Globus pallidus (tissue), 1 donor: ENCODE results near the gene JAG1.
A peak's percentile ranks its signal among the peaks of the same experiment; 100 is the strongest.

ENCODE experiments used
- DNase-seq: peaks from one replicate; pipeline ENCODE4 v3.0.0-alpha.2; 2015; ENCODE audit warnings: low spot score

The JAG1 gene

DNA sequence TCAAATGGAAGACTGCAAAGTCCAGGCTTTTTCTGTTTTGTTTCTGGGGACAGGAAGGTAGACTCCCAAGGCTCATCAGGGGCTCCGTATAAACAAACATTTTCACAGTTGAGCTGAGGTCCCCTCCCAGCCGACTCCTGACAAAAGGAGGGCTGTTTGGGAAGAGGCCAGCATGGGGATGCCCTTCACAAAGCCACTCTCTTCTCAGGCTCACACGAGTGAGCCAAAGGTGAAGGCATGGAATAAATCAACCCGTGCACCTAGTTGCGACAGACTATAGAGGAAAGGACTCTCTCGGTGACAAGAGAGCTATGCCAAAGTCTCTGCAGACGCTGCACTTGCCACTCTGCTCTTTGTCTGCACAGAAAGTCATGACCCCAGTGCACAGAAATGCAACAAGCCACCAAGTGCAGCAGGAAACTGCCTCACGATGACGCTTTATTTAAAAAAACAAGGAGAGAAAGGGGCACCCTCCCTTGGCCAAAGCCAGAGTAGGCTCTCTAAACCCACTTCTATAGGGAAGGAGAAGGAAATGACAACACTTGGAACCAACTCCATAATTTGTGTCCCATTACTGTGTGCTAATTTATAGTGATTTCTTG, 21.0 kb downstream of the JAG1 start:
- DNase-seq = no peak

GRCh38 chr20:10652185-10652584, 21.6 kb downstream of the JAG1 start:
- DNase-seq = no peak

GRCh38 chr20:10651227-10651990, 22.4 kb downstream of the JAG1 start:
- no peak for DNase-seq

GRCh38 chr20:10649797-10650160, 24.0 kb downstream of the JAG1 start:
- no peak for DNase-seq

- DNase-seq = no peak
These were observed 24.6 kb downstream of the JAG1 start for GRCh38 chr20:10649080-10649796.

- DNase-seq = no peak
These were observed 25.1 kb downstream of the JAG1 start for GRCh38 chr20:10648651-10649050.

DNA sequence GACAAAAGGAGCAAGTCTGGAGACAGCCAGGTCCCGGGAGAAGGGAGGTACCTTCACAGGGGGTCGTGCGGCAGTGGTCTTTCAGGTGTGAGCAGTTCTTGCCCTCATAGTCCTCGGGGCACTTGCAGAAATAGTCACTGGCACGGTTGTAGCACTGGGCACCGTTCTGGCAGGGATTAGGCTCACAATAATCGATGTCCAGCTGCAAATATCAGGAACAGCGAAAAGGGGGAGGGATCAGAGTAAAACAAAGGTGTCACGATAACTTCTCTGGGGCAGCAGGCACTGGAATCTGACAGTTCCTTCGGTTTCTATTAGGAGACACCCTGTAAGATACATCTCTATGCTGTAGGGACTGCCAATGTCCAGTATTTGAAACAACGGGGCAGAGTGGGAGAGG, 25.9 kb downstream of the JAG1 start:
- no peak for DNase-seq

DNA sequence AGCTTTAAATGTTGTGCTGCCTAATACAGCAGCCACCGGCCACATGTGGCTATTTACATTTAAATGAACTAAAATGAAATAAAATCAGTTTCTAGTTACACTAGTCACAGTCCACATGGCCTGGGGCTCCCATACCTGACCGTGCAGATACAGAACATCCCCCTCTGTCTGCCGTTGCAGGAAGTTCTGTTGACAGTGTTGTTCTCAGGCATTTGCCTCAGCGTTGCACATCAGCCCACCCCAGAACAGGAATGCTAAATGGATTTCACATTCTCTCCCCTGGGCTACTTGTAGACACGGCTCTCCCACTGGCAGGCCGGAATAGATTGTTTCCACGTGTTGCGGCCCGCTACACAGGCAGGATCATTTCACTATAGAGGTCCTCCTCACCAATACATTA, 26.3 kb downstream of the JAG1 start:
- no peak for DNase-seq

GRCh38 chr20:10646886-10647420, 26.8 kb downstream of the JAG1 start:
- DNase-seq = no peak

GRCh38 chr20:10646006-10646405, 27.8 kb downstream of the JAG1 start:
- DNase-seq = no peak

- no peak for DNase-seq
These were observed 28.6 kb downstream of the JAG1 start for GRCh38 chr20:10645205-10645570.

DNA sequence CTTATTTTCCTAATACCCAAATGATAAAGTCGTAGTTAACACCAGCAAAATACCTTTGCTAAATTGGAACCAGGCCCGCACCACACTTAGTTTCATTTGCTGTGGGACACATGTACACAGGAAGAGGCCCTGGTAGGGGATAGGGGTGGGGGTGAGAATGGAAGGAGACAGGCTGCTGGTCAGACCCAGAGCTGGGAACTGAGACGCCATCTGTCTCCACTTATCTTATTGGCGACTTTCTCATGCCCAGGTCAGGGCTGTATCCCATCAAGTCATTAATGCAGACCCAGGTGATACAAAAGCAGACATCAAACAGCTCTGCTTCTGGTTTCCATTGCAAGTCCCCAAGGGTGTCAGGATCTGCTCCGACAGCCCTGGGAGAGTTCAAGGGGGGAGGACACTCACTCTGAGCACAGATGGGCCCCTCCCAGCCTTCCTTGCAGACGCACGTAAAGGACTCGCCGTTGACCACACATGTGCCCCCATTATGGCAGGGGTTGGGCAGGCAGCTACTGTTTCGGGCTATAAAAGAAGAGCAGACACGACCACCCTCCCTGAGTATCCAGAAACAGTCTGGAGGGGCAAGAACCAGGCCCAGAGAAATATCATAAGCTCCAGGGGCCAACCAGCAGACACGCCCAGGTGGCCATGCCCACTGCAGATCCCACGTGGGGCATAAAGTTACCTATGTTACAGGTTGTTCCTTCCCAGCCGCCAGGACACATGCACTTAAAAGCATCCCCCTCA, 29.2 kb downstream of the JAG1 start:
- DNase-seq = no peak

DNA sequence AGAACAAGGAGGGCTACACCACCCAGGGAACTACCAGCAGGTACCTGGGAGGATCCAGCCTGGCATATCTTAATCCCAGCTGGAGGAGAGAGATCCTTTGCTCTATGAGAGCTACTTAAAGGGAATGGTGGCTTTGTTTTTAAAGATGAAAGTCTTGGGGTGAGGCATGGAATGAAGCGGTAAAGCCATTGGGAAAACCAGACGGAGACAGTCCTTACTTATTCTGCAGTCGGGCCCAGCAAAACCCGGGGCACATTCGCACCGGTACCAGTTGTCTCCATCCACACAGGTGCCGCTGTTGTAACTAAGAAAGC, 30.3 kb downstream of the JAG1 start:
- no peak for DNase-seq

- DNase-seq = no peak
These were observed 30.8 kb downstream of the JAG1 start for GRCh38 chr20:10642856-10643559.

- no peak for DNase-seq
These were observed 31.9 kb downstream of the JAG1 start for GRCh38 chr20:10641893-10642292.

DNA sequence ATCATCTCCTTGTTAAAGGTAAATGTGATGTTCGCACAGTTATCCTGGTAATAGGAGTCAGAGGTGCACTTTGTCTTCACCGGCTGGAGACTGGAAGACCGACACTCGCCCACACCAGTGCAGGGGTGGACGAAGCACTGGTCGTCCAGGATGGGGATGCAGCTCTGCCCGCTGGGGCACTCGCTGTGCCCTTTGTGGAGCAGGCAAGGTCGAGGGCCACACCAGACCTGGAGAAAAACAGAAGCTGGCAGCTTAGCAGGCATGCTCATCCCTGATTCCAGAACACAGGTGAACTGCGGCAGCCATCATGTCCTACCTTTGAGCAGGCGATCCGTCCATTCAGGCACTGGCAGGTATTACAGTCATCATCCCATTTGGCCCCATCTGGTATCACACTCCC, 32.3 kb downstream of the JAG1 start:
- no peak for DNase-seq

DNA sequence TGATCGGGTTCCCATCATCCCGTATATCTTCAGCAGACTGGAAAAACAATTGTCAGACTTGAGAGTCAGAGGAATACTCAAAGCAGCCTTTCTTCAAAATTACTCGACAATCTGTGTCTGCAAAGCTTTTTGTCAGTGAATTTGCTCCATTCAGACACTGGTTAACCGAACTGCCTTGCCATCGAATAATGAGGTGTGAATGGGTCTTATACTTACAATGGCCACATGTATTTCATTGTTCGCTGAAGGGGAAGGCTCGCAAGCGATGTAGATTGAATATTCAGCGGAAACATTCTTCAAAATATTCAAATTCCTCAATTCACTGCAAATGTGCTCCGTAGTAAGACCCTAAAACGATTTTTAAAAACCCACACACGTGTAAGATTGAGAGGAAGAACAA, 32.9 kb downstream of the JAG1 start:
- DNase-seq = no peak

- peak; percentile 38 for DNase-seq
These were observed 33.9 kb downstream of the JAG1 start for GRCh38 chr20:10639737-10640556.

DNA sequence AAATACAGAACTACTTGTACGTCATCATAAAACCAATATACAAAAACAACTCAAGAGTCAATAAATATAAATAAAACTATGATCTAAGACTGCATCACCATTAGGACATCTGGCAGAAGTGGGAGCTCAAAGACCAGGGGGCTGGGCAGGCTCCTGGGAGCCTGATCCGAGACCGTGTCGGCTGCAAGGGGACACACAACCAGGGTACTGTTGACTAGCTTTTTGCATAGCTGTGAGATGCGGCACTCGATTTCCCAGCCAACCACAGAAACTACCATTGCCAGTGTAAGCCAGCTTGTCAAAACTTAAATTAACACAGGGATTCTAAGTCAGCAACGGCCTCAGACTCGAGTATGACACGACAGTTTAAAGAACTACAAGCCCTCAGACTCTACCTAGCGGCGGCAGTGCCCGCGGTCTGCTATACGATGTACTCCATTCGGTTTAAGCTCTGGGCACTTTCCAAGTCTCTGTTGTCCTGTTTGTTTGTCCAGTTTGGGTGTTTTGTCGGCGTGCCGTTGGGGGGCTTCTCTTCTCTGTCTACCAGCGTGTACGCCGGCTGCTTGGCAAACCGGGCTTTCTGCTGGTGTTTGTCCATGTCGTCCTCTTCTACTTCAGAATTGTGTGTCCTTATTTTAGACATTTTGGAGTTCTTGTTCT, 34.6 kb downstream of the JAG1 start:
- peak; percentile 31 for DNase-seq

DNA sequence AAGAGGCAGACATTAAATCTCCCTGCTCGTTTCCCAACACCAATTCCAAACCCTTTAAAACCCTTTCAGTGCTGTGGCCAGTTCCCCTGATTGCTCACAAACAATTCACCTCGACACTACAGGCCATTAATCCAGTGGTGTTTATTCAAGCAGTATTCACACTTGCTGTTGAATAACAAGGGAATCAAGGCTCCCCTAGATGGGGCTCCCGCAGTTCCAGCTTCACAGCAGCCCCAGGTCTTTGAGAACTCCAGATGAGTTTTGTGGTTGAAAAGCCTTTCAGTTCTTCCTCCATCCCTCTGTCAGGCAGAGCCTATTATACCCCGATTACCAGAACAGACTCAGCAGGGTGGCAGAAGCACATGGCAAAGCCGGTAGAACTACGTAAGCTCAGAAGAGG, 36.2 kb downstream of the JAG1 start:
- DNase-seq = no peak
